ENCODE data around the gene AP2A2. TPM values are rescaled to one million over a fixed set of nuclear protein-coding genes. Genes with fewer than 3 reads are reported as not detected.

The AP2A2 gene
- total RNA-seq, 1 experiment from 2014 or later, result 47.1 TPM

- no peaks in the 10 kb centered on the region for H3K4me1 Mint-ChIP-seq
- peaks cover 6% of the 10 kb centered on the region for H3K9me3 Mint-ChIP-seq
- no peak overlapping the region for H3K4me3 Mint-ChIP-seq
- no peak for TF ChIP-seq JUN (CRISPR knock-in tag; IDR thresholded peaks at IDR 0.05)
- no peak for TF ChIP-seq SMAD3 (CRISPR knock-in tag; IDR thresholded peaks at IDR 0.05; ENCODE audit: borderline replicate concordance)
- TF ChIP-seq GTF2I (CRISPR knock-in tag; conservative IDR thresholded peaks at IDR 0.05), result no peak
- TF ChIP-seq NFYB (CRISPR knock-in tag; conservative IDR thresholded peaks at IDR 0.05; ENCODE audit: low read depth), result no peak
- TF ChIP-seq ZNF423 (CRISPR knock-in tag; IDR thresholded peaks at IDR 0.05), result no peak
- TF ChIP-seq NFATC4 (CRISPR knock-in tag; IDR thresholded peaks at IDR 0.05), result no peak
- no peak for TF ChIP-seq NR1H2 (CRISPR knock-in tag; IDR thresholded peaks at IDR 0.05)
- no peak for TF ChIP-seq MYBL2 (CRISPR knock-in tag; IDR thresholded peaks at IDR 0.05)
- ChIA-PET POLR2A (no interaction called here), CTCF (no interaction called here)
- DNase-seq (ENCODE audit: low spot score) (no peak), ATAC-seq (no peak)
- peaks cover 3% of the 10 kb centered on the region; the same call in 1 of the 2 replicates for H3K27me3 Mint-ChIP-seq (ENCODE audit: low read depth)
- H3K27ac Mint-ChIP-seq, result no peak overlapping the region
- no peaks in the 10 kb centered on the region for H3K36me3 Mint-ChIP-seq
Measured at GRCh38 chr11:1044160-1044559, 118.5 kb downstream of the AP2A2 start.

GRCh38 chr11:1047595-1048156, 122.0 kb downstream of the AP2A2 start:
- ATAC-seq, result no peak
- Mint-ChIP-seq H3K27ac (no peak overlapping the region), H3K9me3 (peaks cover 6% of the 10 kb centered on the region), H3K4me1 (no peaks in the 10 kb centered on the region), H3K36me3 (no peaks in the 10 kb centered on the region), H3K27me3 (ENCODE audit: low read depth) (peaks cover 3% of the 10 kb centered on the region; the same call in 1 of the 2 replicates), H3K4me3 (no peak overlapping the region)
- ChIA-PET CTCF (interaction anchor here (1.5 to 1.9 kb wide), 3 partner anchors 103 to 153 kb away, joined by 5 to 7 read pairs (median 5); no protein-coding TSS in a partner anchor), POLR2A (no interaction called here)
- TF ChIP-seq ZNF512 (CRISPR knock-in tag; IDR thresholded peaks at IDR 0.05; ENCODE audit: borderline replicate concordance) (no peak), ELF4 (CRISPR knock-in tag; IDR thresholded peaks at IDR 0.05; ENCODE audit: low read depth) (no peak), ZNF671 (CRISPR knock-in tag; IDR thresholded peaks at IDR 0.05) (no peak), IRF2 (CRISPR knock-in tag; IDR thresholded peaks at IDR 0.05; ENCODE audit: borderline replicate concordance, low read depth) (no peak), ZNF138 (CRISPR knock-in tag; conservative IDR thresholded peaks at IDR 0.05) (no peak), ZNF425 (CRISPR knock-in tag; conservative IDR thresholded peaks at IDR 0.05) (no peak), E2F5 (CRISPR knock-in tag; IDR thresholded peaks at IDR 0.05) (no peak), PREB (CRISPR knock-in tag; IDR thresholded peaks at IDR 0.05; ENCODE audit: borderline replicate concordance) (no peak), ZNF281 (CRISPR knock-in tag; IDR thresholded peaks at IDR 0.05) (no peak), TCF7 (CRISPR knock-in tag; IDR thresholded peaks at IDR 0.05; ENCODE audit: low read depth) (no peak), HMGA2 (CRISPR knock-in tag; IDR thresholded peaks at IDR 0.05) (no peak), ZBTB21 (CRISPR knock-in tag; IDR thresholded peaks at IDR 0.05; ENCODE audit: borderline replicate concordance) (no peak), NR1H2 (CRISPR knock-in tag; IDR thresholded peaks at IDR 0.05) (no peak), USF1 (CRISPR knock-in tag; IDR thresholded peaks at IDR 0.05) (no peak), ZSCAN18 (CRISPR knock-in tag; IDR thresholded peaks at IDR 0.05) (no peak)
- no peak for DNase-seq (ENCODE audit: low spot score)

Data from WTC11 (cell line).